Measurements from ENCODE around the gene PPL. TPM values are rescaled to one million over a fixed set of nuclear protein-coding genes. Genes with fewer than 3 reads are reported as not detected.

The PPL gene
- total and polyA plus RNA-seq, 11 donors: 4.3 to 23.8 (median 7.8) TPM

- DNase-seq: no peak
These were observed 11.0 kb upstream of the PPL start for GRCh38 chr16:4947722-4948503.

GRCh38 chr16:4946917-4947316 lies 10.0 kb upstream of the PPL start:
- Histone ChIP-seq H3K9me3 (no peaks in the 10 kb centered on the region), H3K36me3 (no peaks in the 10 kb centered on the region), H3K27ac (no peak overlapping the region), H3K4me3 (no peak overlapping the region), H3K4me1 (peaks cover 0 to 39% (median 25%) of the 10 kb centered on the region in 12 donors), H3K27me3 (no peaks in the 10 kb centered on the region)
- intact Hi-C loops (cut with DNase I): loop anchor here in 2 of 10 donors (5.0 to 10.0 kb wide), 2 partner anchors 92 to 100 kb away; partner anchors contain the start of genes GLYR1 (in 1 of the 2) and UBN1 (in 1 of the 2)
- no peak for DNase-seq
- TF ChIP-seq CTCF (IDR thresholded peaks at IDR 0.05) (no peak), POLR2A (IDR thresholded peaks at IDR 0.05) (no peak)
- no peak for ATAC-seq

More at GRCh38 chr16:4947722-4948503, 11.0 kb upstream of the PPL start:
- H3K27ac ChIP-seq: no peak overlapping the region
- H3K9me3 ChIP-seq: no peaks in the 10 kb centered on the region
- no peak for TF ChIP-seq POLR2A (IDR thresholded peaks at IDR 0.05)
- H3K4me3 ChIP-seq: no peak overlapping the region
- 59 to 74% (median 68%) methylated on average over 16 of the region's 16 CpGs for WGBS, 4 donors
- no peak for ATAC-seq
- no peaks in the 10 kb centered on the region for H3K27me3 ChIP-seq
- H3K36me3 ChIP-seq: no peaks in the 10 kb centered on the region
- H3K4me1 ChIP-seq: peaks cover 0 to 31% (median 23%) of the 10 kb centered on the region in 12 donors
- intact Hi-C loops (cut with DNase I): loop anchor here in 2 of 10 donors (5.0 to 10.0 kb wide), 2 partner anchors 93 to 101 kb away; partner anchors contain the start of genes GLYR1 (in 1 of the 2) and UBN1 (in 1 of the 2)

- Histone ChIP-seq H3K27ac (peak overlapping the region in 8 of 12 donors; percentile 34 to 76 (median 62)), H3K4me1 (peaks cover 0 to 39% (median 25%) of the 10 kb centered on the region in 12 donors), H3K27me3 (no peaks in the 10 kb centered on the region), H3K4me3 (no peak overlapping the region), H3K9me3 (no peaks in the 10 kb centered on the region), H3K36me3 (no peaks in the 10 kb centered on the region)
- peak in 3 of 4 donors; percentile 3 to 21 (median 7) for ATAC-seq
- intact Hi-C loops (cut with DNase I): loop anchor here in 2 of 10 donors (5.0 to 10.0 kb wide), 2 partner anchors 91 to 99 kb away; partner anchors contain the start of genes GLYR1 (in 1 of the 2) and UBN1 (in 1 of the 2)
- WGBS, 4 donors: 52 to 62% (median 59%) methylated on average over 10 to 11 of the region's 11 CpGs
- TF ChIP-seq CTCF (IDR thresholded peaks at IDR 0.05): no peak
- no peak for TF ChIP-seq POLR2A (IDR thresholded peaks at IDR 0.05)
- DNase-seq: peak in 1 of 5 donors; percentile 49
These were observed 8.9 kb upstream of the PPL start for GRCh38 chr16:4945560-4946502.

Measured in heart left ventricle (tissue), 16 donors.